H1 (cell line): ENCODE measurements around the gene KRT37. TPM values are rescaled to one million over a fixed set of nuclear protein-coding genes. Genes with fewer than 3 reads are reported as not detected.

ENCODE experiments used
- CTCF ChIA-PET: fragments of 300-600 bp; sonication (Branson Sonifier 250); formaldehyde crosslinking; loops from one replicate; lab custom pipeline; 2021; ENCODE audit not compliant: partially characterized antibody; lab: Charles Lee
- POLR2A ChIA-PET: fragments of 300-600 bp; sonication (Branson Sonifier 250); formaldehyde crosslinking; loops from one replicate; lab custom pipeline; 2021; ENCODE audit warnings: inconsistent platforms; ENCODE audit not compliant: partially characterized antibody; lab: Charles Lee
- DNase-seq, 2 experiments: peaks; one replicate each; pipeline versions ENCODE4 v3.0.0 to v3.0.0-alpha.2; 2010 to 2022; ENCODE audit warnings: low spot score in 2 of 2, low read depth in 1 of 2, mixed read lengths in 1 of 2
- FAIRE-seq: peaks from 2 replicates; lab custom pipeline; 2011; peaks lifted over from hg19 to GRCh38; lab: Jason Lieb, UNC
- H2AFZ ChIP-seq: 2 replicates; pipeline ENCODE4 v1.8.1; 2012; ENCODE audit warnings: low read length, inconsistent platforms
- H2AK5ac ChIP-seq: 2 replicates; pipeline ENCODE4 v1.6.1; 2013; ENCODE audit warnings: low read depth, low read length
- H2BK120ac ChIP-seq: replicated peaks from 2 replicates; pipeline ENCODE3; 2013; ENCODE audit warnings: low read depth, low read length, inconsistent platforms
- H2BK12ac ChIP-seq: 2 replicates; pipeline ENCODE4 v1.6.1; 2013; ENCODE audit warnings: low read depth, low read length
- H2BK15ac ChIP-seq: 2 replicates; pipeline ENCODE4 v1.6.1; 2013; ENCODE audit warnings: low read length
- H2BK20ac ChIP-seq: 2 replicates; pipeline ENCODE4 v1.6.1; 2013; ENCODE audit warnings: low read length
- H2BK5ac ChIP-seq: 2 replicates; pipeline ENCODE4 v1.6.1; 2013; ENCODE audit warnings: low read depth, low read length
- H3K14ac ChIP-seq: 2 replicates; pipeline ENCODE4 v1.6.1; 2013; ENCODE audit warnings: inconsistent platforms; ENCODE audit not compliant: insufficient read length
- H3K18ac ChIP-seq: 2 replicates; pipeline ENCODE4 v1.6.1; 2013; ENCODE audit warnings: low read length; ENCODE audit errors: extremely low read depth
- H3K23ac ChIP-seq: 2 replicates; pipeline ENCODE4 v1.6.1; 2013; ENCODE audit warnings: inconsistent platforms; ENCODE audit not compliant: insufficient read length
- H3K23me2 ChIP-seq: 2 replicates; pipeline ENCODE4 v1.6.1; 2013; ENCODE audit warnings: low read depth, low read length
- H3K27ac ChIP-seq: 2 replicates; pipeline ENCODE4 v1.6.1; 2011; ENCODE audit warnings: low read depth, low read length, inconsistent platforms
- H3K27me3 ChIP-seq, 4 experiments: replicated peaks in 1 of 4; 1 replicate in 1 of 4; 2 replicates in 3 of 4; pipeline versions ENCODE4 v1.6.1 to v1.8.1; 2011 to 2013; ENCODE audit warnings: low read length in 3 of 4, mild to moderate bottlenecking in 3 of 4, inconsistent platforms in 2 of 4, mixed read lengths in 2 of 4, moderate library complexity in 1 of 4; ENCODE audit not compliant: control insufficient read depth in 3 of 4, insufficient read depth in 3 of 4; ENCODE audit errors: extremely low read depth in 1 of 4
- H3K36me3 ChIP-seq, 4 experiments: 2 replicates each; pipeline versions ENCODE4 v1.6.1 to v1.8.1; 2011 to 2013; ENCODE audit warnings: mild to moderate bottlenecking in 4 of 4, low read length in 3 of 4, moderate library complexity in 2 of 4, control low read depth in 1 of 4, inconsistent platforms in 1 of 4; ENCODE audit not compliant: insufficient read depth in 4 of 4, control insufficient read depth in 2 of 4
- H3K4ac ChIP-seq: replicated peaks from 2 replicates; pipeline ENCODE3; 2013; ENCODE audit warnings: low read length, low read depth, mixed read lengths, inconsistent platforms; ENCODE audit not compliant: insufficient read length
- H3K4me1 ChIP-seq, 4 experiments: replicated peaks in 1 of 4; 1 replicate in 1 of 4; 2 replicates in 3 of 4; pipeline versions ENCODE4 v1.6.1 to v1.8.1; 2011 to 2013; ENCODE audit warnings: low read length in 3 of 4, inconsistent platforms in 2 of 4, mixed read lengths in 1 of 4; ENCODE audit not compliant: insufficient read depth in 4 of 4, control insufficient read depth in 3 of 4
- H3K4me2 ChIP-seq, 2 experiments: 2 replicates each; pipeline versions ENCODE4 v1.6.1 to v1.8.1; 2011 to 2013; ENCODE audit warnings: low read depth in 2 of 2, low read length in 2 of 2, control low read depth in 1 of 2, inconsistent platforms in 1 of 2, mild to moderate bottlenecking in 1 of 2; ENCODE audit not compliant: insufficient read depth in 1 of 2
- H3K4me3 ChIP-seq, 4 experiments: fragments of 200-600, 300-600 bp in 1 of 4; sonication (generic), shearing (Covaris generic), sonication (Bioruptor Twin) in 1 of 4; 2 replicates each; pipeline versions ENCODE4 v1.5.1 to v1.8.1; 2011 to 2016; ENCODE audit warnings: low read length in 4 of 4, low read depth in 3 of 4, control low read depth in 2 of 4, inconsistent platforms in 2 of 4, mild to moderate bottlenecking in 2 of 4, mixed read lengths in 1 of 4, moderate library complexity in 1 of 4; ENCODE audit not compliant: insufficient read depth in 2 of 4; ENCODE audit errors: extremely low read depth in 1 of 4
- H3K56ac ChIP-seq: replicated peaks from 2 replicates; pipeline ENCODE3; 2013; ENCODE audit warnings: low read depth, mild to moderate bottlenecking, mixed read lengths, low read length, inconsistent platforms; ENCODE audit not compliant: insufficient read length
- H3K79me1 ChIP-seq: 2 replicates; pipeline ENCODE4 v1.6.1; 2013; ENCODE audit warnings: low read depth, low read length, control low read depth
- H3K79me2 ChIP-seq, 2 experiments: 2 replicates each; pipeline versions ENCODE4 v1.6.1 to v1.8.1; 2012 to 2013; ENCODE audit warnings: low read length in 2 of 2, mild to moderate bottlenecking in 2 of 2, inconsistent platforms in 1 of 2; ENCODE audit not compliant: insufficient read depth in 2 of 2, control insufficient read depth in 1 of 2
- H3K9ac ChIP-seq, 4 experiments: replicated peaks in 1 of 4; 1 replicate in 1 of 4; 2 replicates in 3 of 4; pipeline versions ENCODE4 v1.6.1 to v1.8.1; 2011 to 2013; ENCODE audit warnings: low read depth in 3 of 4, low read length in 3 of 4, control low read depth in 2 of 4, mild to moderate bottlenecking in 2 of 4, moderate library complexity in 2 of 4, inconsistent platforms in 1 of 4; ENCODE audit errors: extremely low read depth in 1 of 4
- H3K9me3 ChIP-seq, 2 experiments: 2 replicates each; pipeline versions ENCODE4 v1.6.1 to v1.8.1; 2012 to 2013; ENCODE audit warnings: mild to moderate bottlenecking in 2 of 2, moderate library complexity in 2 of 2, control low read depth in 1 of 2, inconsistent platforms in 1 of 2, low read depth in 1 of 2, low read length in 1 of 2, mixed read lengths in 1 of 2; ENCODE audit not compliant: insufficient read depth in 2 of 2
- H4K20me1 ChIP-seq, 2 experiments: replicated peaks in 1 of 2; 2 replicates each; pipeline versions ENCODE3 to v1.8.1; 2011 to 2013; ENCODE audit warnings: inconsistent platforms in 2 of 2, low read length in 2 of 2, mild to moderate bottlenecking in 1 of 2; ENCODE audit not compliant: insufficient read depth in 2 of 2, control insufficient read depth in 1 of 2
- H4K5ac ChIP-seq: 2 replicates; pipeline ENCODE4 v1.6.1; 2013; ENCODE audit warnings: low read length, low read depth, mixed read lengths, inconsistent platforms; ENCODE audit not compliant: insufficient read length
- H4K8ac ChIP-seq: 2 replicates; pipeline ENCODE4 v1.8.0; 2013; ENCODE audit warnings: mild to moderate bottlenecking, moderate library complexity, low read length, inconsistent platforms; ENCODE audit not compliant: insufficient read depth; ENCODE audit errors: extremely low read depth
- H4K91ac ChIP-seq: replicated peaks from 2 replicates; pipeline ENCODE3; 2013; ENCODE audit warnings: low read length, mixed read lengths, inconsistent platforms; ENCODE audit not compliant: insufficient read length
- CTCF ChIP-seq, 3 experiments: IDR thresholded peaks; 1 replicate in 2 of 3; 2 replicates in 1 of 3; pipeline versions ENCODE4 v1.5.1 to v1.6.1; 2011; ENCODE audit warnings: low read length in 3 of 3, mild to moderate bottlenecking in 3 of 3, inconsistent platforms in 2 of 3, low read depth in 1 of 3, moderate library complexity in 1 of 3; ENCODE audit not compliant: insufficient read depth in 1 of 3; ENCODE audit errors: control extremely low read depth in 1 of 3
- POLR2A ChIP-seq, 2 experiments: IDR thresholded peaks; 1 replicate in 1 of 2; 2 replicates in 1 of 2; pipeline ENCODE4 v1.6.1; 2011; ENCODE audit warnings: low read depth in 2 of 2, low read length in 2 of 2, mild to moderate bottlenecking in 2 of 2; ENCODE audit errors: control extremely low read depth in 1 of 2
- WGBS, 2 experiments: shearing (Covaris generic) in 1 of 2; methylation state at CpG; one replicate each; pipeline versions ENCODE4 v1.1.6 to v1.1.7; 2013 to 2015; ENCODE audit warnings: low lambda C conversion rate in 2 of 2, mixed read lengths in 2 of 2, inconsistent platforms in 1 of 2, low coverage in 1 of 2, missing lambda C conversion rate in 1 of 2; ENCODE audit not compliant: insufficient replicate concordance in 2 of 2, insufficient coverage in 1 of 2, insufficient read length in 1 of 2; ENCODE audit errors: extremely low coverage in 1 of 2, missing lambda C conversion rate in 1 of 2; 5-methylcytosine and 5-hydroxymethylcytosine counted together
- polyA plus RNA-seq, 7 experiments: library from polyadenylated mRNA; depleted of rRNA in 3 of 7; stranded (reverse) in 5 of 7; unstranded in 2 of 7; fragments of >200 nt in 5 of 7; fragments of 200-250 nt in 2 of 7; gene quantifications; 1 replicate in 5 of 7; 2 replicates in 1 of 7; 4 replicates in 1 of 7; pipeline versions ENCODE4 v1.2.1 to v1.2.3, GENCODE V29; 2011 to 2013; ENCODE audit warnings: missing spikeins in 2 of 7, mixed read lengths in 2 of 7
- total RNA-seq: library from RNA; stranded (reverse); fragmentation: NEBNext Ultra II Directional; extraction: Animal tissue kit (Norgen Biotek cat#: 25700); gene quantifications from 2 replicates; pipeline ENCODE4 v1.2.1, GENCODE V29; 2021

The KRT37 gene
- total and polyA plus RNA-seq, 2 of the 8 experiments (the other 6 are each of a cell fraction or from before 2014, with no cell fraction given), result not detected

DNA sequence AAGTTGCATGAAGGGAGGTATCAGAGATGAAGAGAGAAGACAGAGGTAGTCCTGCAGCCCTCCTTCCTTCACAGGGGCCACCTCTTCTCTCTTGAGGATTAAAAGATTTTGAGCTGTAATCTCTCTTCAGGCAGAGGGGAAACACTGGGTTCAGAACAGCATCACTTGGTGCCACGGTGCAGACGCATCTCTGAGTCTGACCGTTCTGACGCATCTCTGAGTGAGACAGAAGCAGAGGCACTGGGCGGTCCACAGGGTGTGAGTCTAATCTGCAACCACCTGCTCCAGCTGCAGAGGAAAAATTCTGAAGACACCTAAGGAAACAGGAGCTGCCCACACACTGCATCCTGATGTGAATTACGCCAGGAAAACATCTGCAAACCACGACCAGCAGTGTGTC lies 5.3 kb upstream of the KRT37 start:
- Histone ChIP-seq H4K5ac (no peak overlapping the region), H3K56ac (no peak overlapping the region), H3K27ac (no peak overlapping the region), H3K23ac (no peak overlapping the region), H3K79me1 (no peaks in the 10 kb centered on the region), H3K4me3 (no peak overlapping the region), H3K4me2 (no peak overlapping the region), H2BK15ac (no peak overlapping the region), H4K20me1 (no peaks in the 10 kb centered on the region), H3K27me3 (no peaks in the 10 kb centered on the region), H2AK5ac (no peak overlapping the region), H3K9ac (no peak overlapping the region), H3K36me3 (no peaks in the 10 kb centered on the region), H3K23me2 (no peaks in the 10 kb centered on the region), H4K8ac (no peak overlapping the region), H2BK12ac (no peak overlapping the region), H2AFZ (no peak overlapping the region), H3K4ac (no peak overlapping the region), H3K18ac (no peak overlapping the region), H3K79me2 (no peaks in the 10 kb centered on the region), H3K14ac (no peak overlapping the region), H2BK5ac (no peak overlapping the region), H4K91ac (no peak overlapping the region), H3K4me1 (peaks cover 0 to 3% (median 0%) of the 10 kb centered on the region in 4 experiments; a peak in 1 of 7 replicates), H3K9me3 (no peaks in the 10 kb centered on the region), H2BK20ac (0 out of 2 replicates have a peak overlapping the region, but pooled peaks have one; percentile 3), H2BK120ac (no peak overlapping the region)
- CTCF ChIA-PET, result interaction anchor here (0.7 to 2.0 kb wide), 7 partner anchors 11 to 219 kb away, joined by 3 to 14 read pairs (median 3); no protein-coding TSS in a partner anchor
- WGBS, 2 experiments, result 83% methylated on average over 7 of the region's 7 CpGs; no CpG with 5 or more reads in 1 of the 2 experiments
- FAIRE-seq (no peak), DNase-seq (no peak)
- POLR2A ChIA-PET, result no interaction called here
- TF ChIP-seq POLR2A (IDR thresholded peaks at IDR 0.05; ENCODE audit: control extremely low read depth in 1 of 2, low read depth in 2 of 2, low read length in 2 of 2), result no peak
- no peak for TF ChIP-seq CTCF (IDR thresholded peaks at IDR 0.05; ENCODE audit: control extremely low read depth in 1 of 3, insufficient read depth in 1 of 3, low read depth in 1 of 3, low read length in 3 of 3)
